Measurements from ENCODE around the gene TIMELESS.

DNA sequence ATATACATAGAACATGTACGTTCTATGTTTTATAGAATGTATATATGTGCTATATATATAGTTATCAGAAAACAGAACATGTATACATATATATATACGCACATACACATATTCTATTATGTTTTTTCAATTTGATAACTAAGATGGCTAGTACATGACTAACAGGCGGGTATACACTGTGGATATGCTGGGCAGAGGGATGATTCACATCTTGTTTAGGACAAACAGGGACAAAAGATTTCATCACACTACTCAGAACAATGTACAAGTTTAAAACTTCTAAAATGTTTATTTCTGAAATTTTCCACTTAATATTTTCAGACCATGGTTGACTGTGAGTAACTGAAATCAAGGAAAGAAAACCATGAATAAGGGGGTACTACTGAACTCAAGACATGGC lies 17.4 kb downstream of the TIMELESS start:
- TF ChIP-seq, protein P1, sequence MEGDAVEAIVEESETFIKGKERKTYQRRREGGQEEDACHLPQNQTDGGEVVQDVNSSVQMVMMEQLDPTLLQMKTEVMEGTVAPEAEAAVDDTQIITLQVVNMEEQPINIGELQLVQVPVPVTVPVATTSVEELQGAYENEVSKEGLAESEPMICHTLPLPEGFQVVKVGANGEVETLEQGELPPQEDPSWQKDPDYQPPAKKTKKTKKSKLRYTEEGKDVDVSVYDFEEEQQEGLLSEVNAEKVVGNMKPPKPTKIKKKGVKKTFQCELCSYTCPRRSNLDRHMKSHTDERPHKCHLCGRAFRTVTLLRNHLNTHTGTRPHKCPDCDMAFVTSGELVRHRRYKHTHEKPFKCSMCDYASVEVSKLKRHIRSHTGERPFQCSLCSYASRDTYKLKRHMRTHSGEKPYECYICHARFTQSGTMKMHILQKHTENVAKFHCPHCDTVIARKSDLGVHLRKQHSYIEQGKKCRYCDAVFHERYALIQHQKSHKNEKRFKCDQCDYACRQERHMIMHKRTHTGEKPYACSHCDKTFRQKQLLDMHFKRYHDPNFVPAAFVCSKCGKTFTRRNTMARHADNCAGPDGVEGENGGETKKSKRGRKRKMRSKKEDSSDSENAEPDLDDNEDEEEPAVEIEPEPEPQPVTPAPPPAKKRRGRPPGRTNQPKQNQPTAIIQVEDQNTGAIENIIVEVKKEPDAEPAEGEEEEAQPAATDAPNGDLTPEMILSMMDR (IDR thresholded peaks at IDR 0.05) = no peak
- TF ChIP-seq POLR2A (IDR thresholded peaks at IDR 0.05) = no peak

Data from suprapubic skin (tissue), 3 donors.